NCI-H146 treated with DMSO at 0.1 percent for 48 hours (cell line): ENCODE results near the gene SIGLECL1.

Source experiments
- DNase-seq: peaks from one replicate; lab custom pipeline; 2025; ENCODE audit not compliant: unreplicated experiment; lab: John Stamatoyannopoulos, UW

Gene SIGLECL1

DNA sequence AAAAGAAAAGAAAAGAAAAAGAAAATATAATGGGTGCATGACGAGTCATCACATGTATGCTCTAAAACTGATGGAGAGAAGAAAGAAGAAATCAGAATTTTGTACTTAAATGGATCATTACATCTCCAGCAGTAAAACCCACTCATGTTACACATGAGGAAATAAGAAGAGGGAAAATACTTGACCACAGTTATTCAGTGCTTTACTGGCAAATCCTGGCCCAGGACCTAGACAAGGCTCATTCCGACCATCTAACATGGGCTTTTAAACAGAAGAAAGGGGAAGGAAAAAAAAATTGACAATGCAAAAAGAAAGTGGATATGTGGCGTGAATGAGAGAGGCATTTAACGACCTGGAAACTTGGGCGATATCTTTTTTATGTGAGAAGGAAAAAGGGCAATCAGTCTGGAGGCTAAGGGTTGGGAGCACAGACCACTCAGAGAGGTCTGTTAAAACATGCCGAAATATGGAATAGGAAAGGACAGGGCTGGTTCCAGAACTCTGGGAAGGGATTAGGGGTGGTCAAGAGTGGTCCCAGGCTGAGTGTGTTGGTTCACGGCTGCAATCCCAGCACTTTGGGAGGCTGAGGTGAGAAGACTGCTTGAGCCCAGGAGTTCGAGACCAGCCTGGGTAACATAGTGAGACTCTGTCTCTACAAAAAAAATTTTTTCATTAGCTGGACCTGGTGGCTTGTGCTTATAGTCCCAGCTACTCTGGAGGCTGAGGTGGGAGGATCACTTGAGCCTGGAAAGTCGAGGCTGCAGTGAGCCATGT, 1.6 kb downstream of the SIGLECL1 start:
- no peak for DNase-seq

GRCh38 chr19:51253088-51253806, 2.4 kb downstream of the SIGLECL1 start:
- no peak for DNase-seq

GRCh38 chr19:51256155-51256625, 5.3 kb downstream of the SIGLECL1 start:
- DNase-seq: no peak

DNA sequence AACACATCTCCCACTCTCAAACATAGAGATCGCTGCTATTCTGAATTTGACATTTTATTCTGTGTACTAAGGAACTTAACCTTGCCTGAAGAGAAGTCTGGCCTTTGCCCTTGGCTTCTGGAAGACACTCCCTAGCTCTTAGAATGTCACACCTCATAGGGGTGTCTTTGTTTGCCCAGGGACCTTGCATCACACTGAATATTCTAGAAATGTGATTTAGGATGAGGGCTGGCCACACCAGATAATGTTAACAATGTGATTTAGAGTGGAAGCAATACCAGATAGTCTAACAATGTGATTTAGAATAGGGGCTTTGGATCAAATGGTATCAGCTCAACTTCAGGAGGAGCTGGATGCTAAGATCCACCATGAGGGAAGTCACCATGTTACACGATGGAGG, 6.6 kb downstream of the SIGLECL1 start:
- DNase-seq: no peak

DNA sequence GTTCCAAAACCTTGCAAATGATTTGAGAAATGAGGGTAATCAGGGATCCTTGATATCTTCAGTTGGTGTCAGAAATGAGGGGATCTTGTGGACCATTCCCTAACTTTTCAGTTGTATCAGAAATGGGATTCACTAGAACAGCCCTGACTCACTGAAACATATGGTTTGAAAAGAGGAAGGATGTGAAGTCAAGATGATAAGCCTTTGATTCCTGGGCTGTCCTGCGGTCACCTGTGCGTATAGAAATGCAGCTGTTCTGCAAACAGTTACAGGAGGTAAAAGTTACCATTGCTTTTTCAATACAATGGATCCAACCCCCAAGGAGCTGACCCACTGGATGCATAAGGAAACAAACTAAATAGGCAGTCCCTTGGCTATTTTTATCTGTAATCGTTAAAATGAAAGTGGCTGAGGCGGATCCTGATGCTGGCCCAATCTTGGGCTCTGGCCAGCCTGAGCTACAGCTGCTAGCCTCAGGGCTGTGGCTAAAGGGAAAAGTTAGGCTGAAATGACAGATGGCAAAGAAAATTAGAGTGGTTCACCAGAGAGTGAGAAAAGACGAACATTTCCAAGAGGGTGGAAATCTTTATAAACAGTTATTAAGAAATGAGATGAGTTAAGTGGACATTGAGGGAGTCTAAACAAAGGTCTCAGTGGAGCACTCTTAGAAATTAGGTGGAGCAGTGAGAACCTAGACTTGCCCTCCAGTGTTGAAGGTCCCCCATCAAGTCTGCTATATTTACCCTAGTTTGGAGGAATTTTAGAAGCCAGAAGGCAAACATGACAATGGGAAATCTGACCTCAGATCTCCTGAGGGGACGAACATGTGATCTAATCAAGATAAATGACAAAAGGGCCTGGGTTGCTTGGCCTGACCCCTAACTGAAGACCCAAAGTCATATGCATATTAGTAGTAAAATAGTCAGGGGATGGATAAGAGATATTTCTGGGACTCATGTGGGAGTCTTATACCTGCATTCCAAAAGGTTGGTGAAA, 7.6 kb downstream of the SIGLECL1 start:
- DNase-seq: no peak

- DNase-seq: no peak
Measured at GRCh38 chr19:51259348-51260245, 8.7 kb downstream of the SIGLECL1 start.

GRCh38 chr19:51263808-51264207, 12.9 kb downstream of the SIGLECL1 start:
- DNase-seq: no peak

DNA sequence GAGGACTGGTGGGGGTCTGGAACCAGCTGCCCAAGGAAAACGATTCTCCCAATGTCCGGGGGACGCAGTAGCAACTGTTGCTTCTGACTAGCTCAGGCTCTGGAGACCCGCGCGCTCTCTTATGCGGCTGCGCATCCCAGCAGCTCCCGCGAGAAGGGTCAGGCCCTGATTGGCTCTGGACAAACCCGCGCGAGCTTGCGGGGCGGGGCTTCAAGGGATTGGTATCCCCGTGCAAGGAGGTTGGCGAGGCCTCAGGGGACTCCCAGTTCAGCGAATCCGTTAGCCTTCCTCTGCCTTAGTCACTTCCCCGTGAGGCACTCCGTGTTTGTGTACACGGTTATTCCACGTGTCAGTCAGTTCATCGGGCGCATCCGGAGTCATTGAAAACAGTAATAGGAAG, 20.2 kb downstream of the SIGLECL1 start:
- no peak for DNase-seq

DNA sequence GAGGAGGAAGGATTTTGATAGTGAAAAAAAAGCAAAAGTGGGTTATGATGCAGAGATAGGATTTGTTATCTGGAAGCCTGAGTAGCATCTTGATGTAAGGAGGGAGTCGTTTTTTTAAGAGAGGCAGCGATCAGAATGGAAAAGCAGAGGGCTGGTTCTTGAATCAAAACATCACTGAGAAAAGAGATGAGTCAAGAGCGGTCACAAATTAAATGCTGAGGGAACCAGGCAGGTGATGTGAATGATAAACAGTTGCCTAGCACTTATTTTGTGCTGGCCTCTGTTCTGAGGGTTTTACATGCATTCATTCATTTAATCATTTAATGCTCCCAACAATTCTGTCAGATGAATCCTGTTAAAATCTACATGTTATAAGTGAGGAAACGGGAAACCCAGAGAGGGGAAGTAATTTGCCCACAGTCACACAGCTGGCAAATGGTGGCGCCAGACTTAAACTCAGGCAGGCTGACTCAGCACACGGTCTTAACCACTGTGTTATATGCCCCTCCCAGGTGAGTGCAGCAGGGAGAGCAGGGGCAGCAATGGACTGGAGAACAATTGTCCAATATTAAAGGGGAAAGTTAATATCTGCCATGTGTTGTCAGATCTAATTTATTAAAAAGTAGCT, 21.4 kb downstream of the SIGLECL1 start:
- DNase-seq: no peak

DNA sequence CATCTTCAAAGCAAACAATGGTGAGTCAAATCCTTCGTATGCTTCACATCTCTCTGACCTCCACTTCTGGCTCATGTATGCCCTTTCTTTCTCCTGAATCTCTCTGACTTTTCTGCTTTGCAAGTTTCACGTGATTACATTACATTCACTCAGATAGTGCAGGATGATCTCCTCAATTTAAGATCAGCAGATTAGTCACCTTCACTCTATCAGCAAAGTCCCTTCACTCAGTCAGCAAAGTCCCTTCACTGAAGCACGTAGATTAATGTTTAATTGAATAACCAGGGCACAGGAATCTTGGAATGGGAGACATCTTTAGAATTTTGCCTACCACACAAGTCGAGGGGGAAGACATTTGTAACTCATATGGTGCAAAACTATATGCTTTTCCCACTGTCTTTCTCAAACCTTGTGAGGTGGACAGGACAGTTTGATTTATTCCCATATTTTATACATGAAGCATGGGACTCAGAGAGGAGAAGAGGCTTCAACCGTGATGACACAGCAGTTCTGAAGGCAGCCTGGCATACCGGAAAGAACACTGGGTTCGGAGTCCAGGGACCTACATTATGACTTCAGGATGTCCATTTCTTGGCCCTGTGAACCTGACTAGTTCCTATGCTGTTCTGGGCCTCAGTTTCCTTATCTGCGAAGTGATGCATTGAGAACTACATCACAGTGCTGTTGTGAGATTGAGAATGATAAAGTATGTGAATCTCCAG, 23.3 kb downstream of the SIGLECL1 start:
- no peak for DNase-seq

DNA sequence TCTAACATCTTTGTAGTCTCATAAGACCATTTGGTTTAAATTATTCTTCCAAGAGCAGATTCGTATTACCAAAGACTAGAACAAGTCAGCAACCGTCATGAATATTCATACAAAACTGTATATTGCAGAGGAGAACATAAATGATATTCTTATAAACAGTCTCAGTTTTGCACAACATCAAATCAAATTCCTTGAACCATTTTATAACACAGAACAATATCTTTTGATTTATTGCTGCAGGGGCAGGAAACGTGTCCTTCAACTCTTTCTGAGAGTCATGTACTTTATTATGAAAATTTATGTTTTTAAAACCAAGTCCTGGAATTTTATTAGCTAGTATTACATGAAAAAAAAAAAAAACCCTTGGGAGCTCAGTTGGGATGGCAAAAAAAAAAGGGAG, 26.2 kb downstream of the SIGLECL1 start:
- no peak for DNase-seq

GRCh38 chr19:51282335-51282734, 31.5 kb downstream of the SIGLECL1 start:
- no peak for DNase-seq

- no peak for DNase-seq
Measured at GRCh38 chr19:51285682-51286081, 34.8 kb downstream of the SIGLECL1 start.

DNA sequence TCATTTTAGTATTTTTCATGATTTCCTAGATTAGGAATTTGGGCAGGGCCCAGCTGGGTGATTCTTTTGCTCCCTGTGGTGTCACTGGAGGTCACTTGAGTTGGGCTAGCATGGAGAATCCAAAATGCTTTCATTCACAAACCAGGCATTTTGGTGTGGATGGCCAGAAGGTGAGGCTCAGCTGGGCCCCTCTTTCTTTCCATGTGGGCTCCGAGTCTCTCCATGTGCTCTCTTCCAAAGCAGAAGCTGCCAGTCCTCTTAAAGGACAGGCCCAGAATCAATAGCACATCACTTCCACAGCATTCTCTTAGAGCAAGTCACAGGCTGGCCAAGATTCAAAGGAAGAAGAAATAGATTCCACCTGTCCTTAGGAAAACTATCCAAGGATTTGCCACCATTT, 38.8 kb downstream of the SIGLECL1 start:
- DNase-seq: no peak

GRCh38 chr19:51292971-51293370, 42.1 kb downstream of the SIGLECL1 start:
- no peak for DNase-seq

DNA sequence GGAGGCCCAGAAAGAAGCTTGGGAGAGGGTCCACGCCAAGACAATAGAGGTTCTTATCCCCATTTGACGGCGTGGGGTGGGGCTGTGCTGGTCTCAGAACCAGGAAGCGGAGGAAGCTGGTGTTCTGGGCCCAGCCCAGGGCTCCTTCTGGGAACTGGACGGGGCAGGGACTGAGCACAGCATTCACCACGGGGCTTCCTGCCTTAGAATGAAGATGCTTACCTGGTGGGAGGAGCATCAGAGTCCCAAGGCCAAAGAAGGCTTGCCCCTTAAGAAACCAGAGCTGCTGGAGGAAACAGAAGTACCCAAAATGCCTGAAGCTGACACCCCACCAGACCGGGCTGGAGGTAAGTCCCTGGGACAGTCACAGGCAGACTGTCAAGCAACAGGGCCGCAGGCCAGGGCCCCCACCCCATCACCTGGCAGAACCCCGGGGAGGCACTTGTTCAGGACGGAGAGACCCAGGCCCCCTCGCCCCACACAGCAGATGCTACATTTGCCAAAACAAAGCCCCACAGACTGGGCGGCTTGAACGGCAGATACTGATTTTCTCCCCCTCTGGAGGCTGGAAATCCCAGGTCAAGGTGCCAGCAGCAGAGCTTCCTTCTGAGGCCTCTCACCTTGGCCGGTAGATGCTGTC, 42.8 kb downstream of the SIGLECL1 start:
- no peak for DNase-seq

GRCh38 chr19:51294211-51294976, 43.5 kb downstream of the SIGLECL1 start:
- DNase-seq: no peak

DNA sequence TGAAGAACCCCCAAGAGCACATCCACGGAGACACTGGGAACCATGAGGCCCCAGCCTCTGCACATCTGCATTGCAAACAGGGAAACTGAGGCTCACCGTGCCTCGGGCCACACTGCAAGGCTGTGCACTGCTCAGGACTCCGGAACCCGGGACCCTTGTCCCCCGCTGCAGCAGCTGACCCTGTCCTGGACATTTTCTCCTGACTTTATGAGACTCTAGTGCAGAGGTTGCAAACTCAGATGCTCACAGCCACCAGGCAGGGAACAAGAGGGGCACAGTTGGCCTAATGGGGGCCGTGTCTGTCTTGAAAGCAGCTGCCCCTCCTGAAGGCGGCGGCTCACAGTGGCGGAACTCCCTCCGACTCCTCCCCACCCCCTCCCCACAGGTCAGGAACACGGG, 44.1 kb downstream of the SIGLECL1 start:
- DNase-seq: no peak
